Measurements from ENCODE around the gene IGSF23.

Gene IGSF23

DNA sequence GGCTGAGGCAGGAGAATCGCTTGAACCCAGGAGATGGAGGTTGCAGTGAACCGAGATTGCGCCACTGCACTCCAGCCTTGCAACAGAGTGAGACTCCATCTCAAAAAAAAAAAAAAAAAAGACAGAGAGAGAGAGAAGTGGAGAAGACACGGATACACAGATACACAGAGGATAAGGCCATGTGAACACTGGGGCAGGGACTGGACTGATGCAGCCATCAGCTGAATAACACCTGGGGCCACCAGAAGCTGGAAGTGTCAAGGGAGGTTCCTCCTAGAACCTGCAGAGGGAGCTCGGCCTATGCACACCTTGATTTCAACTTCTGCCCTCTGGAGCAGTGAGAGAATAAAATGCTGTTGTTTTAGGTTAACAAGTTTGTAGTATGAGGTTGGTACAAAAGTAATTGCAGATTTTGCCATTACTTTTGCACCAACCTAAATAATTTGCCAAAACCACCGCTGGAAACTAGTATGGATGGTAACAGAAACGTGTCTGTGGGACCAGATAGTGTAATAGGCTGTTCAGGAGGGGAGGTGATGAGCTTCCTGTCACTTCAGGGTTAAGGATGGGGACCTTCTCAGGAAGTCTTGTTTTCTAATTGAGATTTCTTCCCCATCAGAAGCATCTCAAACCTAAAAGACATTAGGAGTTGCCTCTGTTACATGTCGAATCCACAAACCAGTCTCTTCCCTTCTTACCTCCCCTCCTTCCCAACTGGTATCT is 36.4 kb upstream of the IGSF23 start:
- DNase-seq (ENCODE audit: low spot score), result peak; percentile 32

DNA sequence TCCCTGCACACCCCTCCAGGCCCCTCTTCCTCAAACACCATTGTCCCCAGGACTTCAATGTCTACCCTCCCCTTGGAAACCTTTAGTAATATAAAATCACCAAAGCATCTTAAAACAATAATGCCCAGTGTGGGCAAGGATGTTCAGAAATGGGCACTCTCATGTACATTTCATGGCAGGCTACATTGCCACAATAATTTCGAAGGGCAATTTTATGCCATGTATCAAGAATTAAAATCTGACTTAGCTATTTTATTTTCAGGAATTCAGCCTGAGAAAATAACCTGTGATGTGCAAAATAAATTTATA is 35.8 kb upstream of the IGSF23 start:
- TF ChIP-seq, protein P1, sequence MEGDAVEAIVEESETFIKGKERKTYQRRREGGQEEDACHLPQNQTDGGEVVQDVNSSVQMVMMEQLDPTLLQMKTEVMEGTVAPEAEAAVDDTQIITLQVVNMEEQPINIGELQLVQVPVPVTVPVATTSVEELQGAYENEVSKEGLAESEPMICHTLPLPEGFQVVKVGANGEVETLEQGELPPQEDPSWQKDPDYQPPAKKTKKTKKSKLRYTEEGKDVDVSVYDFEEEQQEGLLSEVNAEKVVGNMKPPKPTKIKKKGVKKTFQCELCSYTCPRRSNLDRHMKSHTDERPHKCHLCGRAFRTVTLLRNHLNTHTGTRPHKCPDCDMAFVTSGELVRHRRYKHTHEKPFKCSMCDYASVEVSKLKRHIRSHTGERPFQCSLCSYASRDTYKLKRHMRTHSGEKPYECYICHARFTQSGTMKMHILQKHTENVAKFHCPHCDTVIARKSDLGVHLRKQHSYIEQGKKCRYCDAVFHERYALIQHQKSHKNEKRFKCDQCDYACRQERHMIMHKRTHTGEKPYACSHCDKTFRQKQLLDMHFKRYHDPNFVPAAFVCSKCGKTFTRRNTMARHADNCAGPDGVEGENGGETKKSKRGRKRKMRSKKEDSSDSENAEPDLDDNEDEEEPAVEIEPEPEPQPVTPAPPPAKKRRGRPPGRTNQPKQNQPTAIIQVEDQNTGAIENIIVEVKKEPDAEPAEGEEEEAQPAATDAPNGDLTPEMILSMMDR (IDR thresholded peaks at IDR 0.05; ENCODE audit: borderline replicate concordance, control extremely low read depth, extremely low read depth, insufficient read depth, missing control alignments), result no peak
- in situ Hi-C loops (cut with MboI; ENCODE audit: low sequenced_read_pairs, unreplicated experiment), result loop anchor here (10.0 kb wide), 1 partner anchor 77 kb away; no protein-coding TSS in a partner anchor
- no peak for DNase-seq (ENCODE audit: low spot score)

More for the DNA sequence above, 36.4 kb upstream of the IGSF23 start:
- TF ChIP-seq, protein P1 (IDR thresholded peaks at IDR 0.05; ENCODE audit: borderline replicate concordance, control extremely low read depth, extremely low read depth, insufficient read depth, missing control alignments), result peak; percentile 36
- in situ Hi-C loops (cut with MboI; ENCODE audit: low sequenced_read_pairs, unreplicated experiment), result loop anchor here (10.0 kb wide), 1 partner anchor 78 kb away; no protein-coding TSS in a partner anchor

- DNase-seq (ENCODE audit: low spot score), result no peak
- TF ChIP-seq, protein P1 (IDR thresholded peaks at IDR 0.05; ENCODE audit: borderline replicate concordance, control extremely low read depth, extremely low read depth, insufficient read depth, missing control alignments), result no peak
- in situ Hi-C loops (cut with MboI; ENCODE audit: low sequenced_read_pairs, unreplicated experiment), result loop anchor here (10.0 kb wide), 1 partner anchor 75 kb away; no protein-coding TSS in a partner anchor
Measured at GRCh38 chr19:44579663-44580365, 33.5 kb upstream of the IGSF23 start.

DNA sequence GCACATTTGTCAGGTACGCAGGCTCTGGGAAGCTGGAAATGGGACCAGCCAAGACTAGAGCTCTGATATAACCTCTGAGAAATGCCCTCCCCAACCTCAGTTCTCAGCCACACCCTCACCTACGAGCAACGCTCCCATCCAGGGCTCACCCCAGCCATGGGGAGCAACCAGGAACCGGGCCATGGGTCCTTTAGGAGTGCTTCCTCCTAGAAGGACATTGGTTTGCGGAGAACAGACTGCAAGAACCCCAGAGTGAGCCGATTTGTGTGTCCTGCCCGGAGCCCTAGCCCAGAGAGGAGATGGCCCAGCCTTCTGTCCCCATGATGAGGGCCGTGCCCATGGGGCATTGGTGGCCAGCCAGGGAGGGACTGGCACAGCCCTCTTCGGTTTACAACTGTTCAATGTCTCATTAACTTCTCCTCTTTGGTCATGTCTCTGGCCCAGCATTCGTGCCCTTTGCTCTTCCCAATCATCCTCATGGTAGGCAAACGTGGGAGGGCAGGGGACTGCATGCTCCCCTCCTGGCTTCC is 32.9 kb upstream of the IGSF23 start:
- TF ChIP-seq, protein P1 (IDR thresholded peaks at IDR 0.05; ENCODE audit: borderline replicate concordance, control extremely low read depth, extremely low read depth, insufficient read depth, missing control alignments), result no peak

GRCh38 chr19:44581288-44581687 is 32.1 kb upstream of the IGSF23 start:
- TF ChIP-seq, protein P1 (IDR thresholded peaks at IDR 0.05; ENCODE audit: borderline replicate concordance, control extremely low read depth, extremely low read depth, insufficient read depth, missing control alignments), result no peak
- no peak for DNase-seq (ENCODE audit: low spot score)

More for the DNA sequence above, 32.9 kb upstream of the IGSF23 start:
- DNase-seq (ENCODE audit: low spot score), result no peak
- in situ Hi-C loops (cut with MboI; ENCODE audit: low sequenced_read_pairs, unreplicated experiment), result no loop called here

DNA sequence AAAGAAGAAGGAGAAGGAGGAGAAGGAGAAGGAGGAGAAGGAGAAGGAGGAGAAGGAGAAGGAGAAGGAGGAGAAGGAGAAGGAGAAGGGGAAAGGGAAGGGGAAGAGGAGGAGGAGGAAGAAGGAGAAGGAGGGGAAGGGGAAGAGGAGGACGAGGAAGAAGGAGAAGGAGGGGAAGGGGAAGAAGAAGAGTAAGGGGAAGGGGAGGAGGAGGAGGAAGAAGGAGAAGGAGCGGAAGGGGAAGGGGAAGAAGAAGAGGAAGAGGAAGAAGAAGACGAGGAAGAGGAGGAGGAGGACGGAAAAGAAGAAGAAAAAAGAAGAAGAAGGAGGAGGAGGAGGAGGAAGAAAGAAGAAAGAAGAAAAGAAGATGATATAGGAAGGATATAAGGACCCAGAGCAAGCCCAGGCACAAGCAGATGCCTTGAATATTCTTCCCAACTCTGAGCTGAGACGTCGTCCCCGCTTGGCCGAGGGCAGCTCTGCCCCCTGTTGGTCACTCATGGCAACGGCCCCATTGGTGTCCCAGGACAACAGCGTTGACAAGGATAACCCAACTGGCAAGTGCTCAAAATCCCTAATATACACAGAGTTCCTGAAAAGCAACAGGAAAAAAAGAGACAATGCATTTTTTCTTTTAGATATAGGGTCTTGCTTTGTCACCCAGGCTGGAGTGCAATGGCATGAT is 30.6 kb upstream of the IGSF23 start:
- in situ Hi-C loops (cut with MboI; ENCODE audit: low sequenced_read_pairs, unreplicated experiment), result no loop called here
- TF ChIP-seq, protein P1 (IDR thresholded peaks at IDR 0.05; ENCODE audit: borderline replicate concordance, control extremely low read depth, extremely low read depth, insufficient read depth, missing control alignments), result peak; percentile 25
- peak; percentile 24 for DNase-seq (ENCODE audit: low spot score)

More at GRCh38 chr19:44581288-44581687, 32.1 kb upstream of the IGSF23 start:
- in situ Hi-C loops (cut with MboI; ENCODE audit: low sequenced_read_pairs, unreplicated experiment), result no loop called here

Data from GM13976 (cell line).